ENCODE results near the gene TMEM183A.
"Not testable (repeated sequence)": the region's sequence is repeated elsewhere in the genome, so short reads cannot be mapped to it uniquely, and the experiment has no call there.

The TMEM183A gene

DNA sequence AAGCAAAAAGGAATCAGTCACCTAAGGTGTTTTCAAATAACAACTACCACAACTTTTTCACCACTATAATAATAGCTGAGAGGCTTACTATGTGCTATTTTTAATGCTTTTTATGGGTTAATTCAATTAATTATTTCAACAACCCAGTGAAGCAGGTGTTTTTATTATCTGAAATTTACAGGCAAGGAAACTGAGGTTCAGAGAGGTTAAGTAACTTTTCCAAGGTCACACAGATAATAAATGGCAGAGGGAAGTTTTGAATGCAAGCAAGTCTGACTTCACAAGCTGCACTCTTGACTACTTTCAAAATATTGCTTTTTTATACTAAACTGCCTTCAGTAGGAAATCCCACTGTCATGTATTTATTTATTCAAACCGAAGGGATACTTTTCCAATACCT is 4.2 kb upstream of the TMEM183A start:
- H3K4me3 ChIP-seq (ENCODE audit: low read depth, low read length) = no peak overlapping the region
- TF ChIP-seq, protein P1, sequence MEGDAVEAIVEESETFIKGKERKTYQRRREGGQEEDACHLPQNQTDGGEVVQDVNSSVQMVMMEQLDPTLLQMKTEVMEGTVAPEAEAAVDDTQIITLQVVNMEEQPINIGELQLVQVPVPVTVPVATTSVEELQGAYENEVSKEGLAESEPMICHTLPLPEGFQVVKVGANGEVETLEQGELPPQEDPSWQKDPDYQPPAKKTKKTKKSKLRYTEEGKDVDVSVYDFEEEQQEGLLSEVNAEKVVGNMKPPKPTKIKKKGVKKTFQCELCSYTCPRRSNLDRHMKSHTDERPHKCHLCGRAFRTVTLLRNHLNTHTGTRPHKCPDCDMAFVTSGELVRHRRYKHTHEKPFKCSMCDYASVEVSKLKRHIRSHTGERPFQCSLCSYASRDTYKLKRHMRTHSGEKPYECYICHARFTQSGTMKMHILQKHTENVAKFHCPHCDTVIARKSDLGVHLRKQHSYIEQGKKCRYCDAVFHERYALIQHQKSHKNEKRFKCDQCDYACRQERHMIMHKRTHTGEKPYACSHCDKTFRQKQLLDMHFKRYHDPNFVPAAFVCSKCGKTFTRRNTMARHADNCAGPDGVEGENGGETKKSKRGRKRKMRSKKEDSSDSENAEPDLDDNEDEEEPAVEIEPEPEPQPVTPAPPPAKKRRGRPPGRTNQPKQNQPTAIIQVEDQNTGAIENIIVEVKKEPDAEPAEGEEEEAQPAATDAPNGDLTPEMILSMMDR (IDR thresholded peaks at IDR 0.05; ENCODE audit: borderline replicate concordance, insufficient read depth, low read depth, low read length) = no peak

- H3K4me3 ChIP-seq (ENCODE audit: low read depth, low read length) = not testable (repeated sequence)
These were observed 1.6 kb upstream of the TMEM183A start for GRCh38 chr1:203005395-203006142.

DNA sequence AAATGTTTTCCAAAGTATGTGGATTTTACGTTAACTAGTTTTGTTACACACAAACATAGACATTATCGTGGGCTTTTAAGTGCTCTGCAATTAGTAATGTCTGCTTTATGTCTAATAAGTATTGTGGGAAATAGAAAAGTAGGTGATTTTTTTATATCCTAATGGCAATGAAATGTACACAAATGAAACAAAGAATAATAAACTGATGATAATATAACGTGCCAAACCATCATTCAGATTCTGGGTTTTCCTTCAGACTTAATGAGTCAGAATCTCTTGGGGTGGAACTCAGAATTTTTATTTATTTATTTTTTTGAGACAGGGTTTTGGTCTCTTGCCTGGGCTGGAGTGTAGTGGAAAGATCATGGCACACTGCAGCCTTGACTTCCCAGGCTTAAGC is 2.0 kb downstream of the TMEM183A start:
- TF ChIP-seq, protein P1 (IDR thresholded peaks at IDR 0.05; ENCODE audit: borderline replicate concordance, insufficient read depth, low read depth, low read length) = no peak
- H3K4me3 ChIP-seq (ENCODE audit: low read depth, low read length) = no peak overlapping the region

GRCh38 chr1:203011582-203011981 is 4.4 kb downstream of the TMEM183A start:
- TF ChIP-seq, protein P1 (IDR thresholded peaks at IDR 0.05; ENCODE audit: borderline replicate concordance, insufficient read depth, low read depth, low read length) = no peak
- no peak overlapping the region for H3K4me3 ChIP-seq (ENCODE audit: low read depth, low read length)

DNA sequence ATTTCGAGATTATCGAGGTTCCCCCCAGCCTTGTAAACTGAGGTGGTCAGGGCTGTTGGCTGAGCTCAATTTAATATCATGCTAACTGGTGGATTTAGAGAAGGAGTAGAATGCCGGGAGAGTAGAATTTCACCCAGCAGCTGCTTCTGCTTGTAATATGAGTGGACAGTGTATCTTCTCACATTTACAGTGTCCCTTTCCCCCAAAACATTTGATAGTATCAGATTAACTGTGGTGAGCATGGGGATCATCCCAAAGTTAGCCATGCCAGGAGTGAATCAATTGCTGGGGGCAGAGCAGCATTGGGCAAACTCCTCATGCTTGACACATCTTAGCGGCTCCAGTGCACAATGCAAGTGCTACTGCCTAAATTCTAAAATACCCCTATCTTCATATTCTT is 9.9 kb downstream of the TMEM183A start:
- TF ChIP-seq, protein P1 (IDR thresholded peaks at IDR 0.05; ENCODE audit: borderline replicate concordance, insufficient read depth, low read depth, low read length) = no peak
- no peak overlapping the region for H3K4me3 ChIP-seq (ENCODE audit: low read depth, low read length)

- TF ChIP-seq, protein P1 (IDR thresholded peaks at IDR 0.05; ENCODE audit: borderline replicate concordance, insufficient read depth, low read depth, low read length) = no peak
- H3K4me3 ChIP-seq (ENCODE audit: low read depth, low read length) = no peak overlapping the region
These were observed 10.5 kb downstream of the TMEM183A start for GRCh38 chr1:203017692-203018091.

DNA sequence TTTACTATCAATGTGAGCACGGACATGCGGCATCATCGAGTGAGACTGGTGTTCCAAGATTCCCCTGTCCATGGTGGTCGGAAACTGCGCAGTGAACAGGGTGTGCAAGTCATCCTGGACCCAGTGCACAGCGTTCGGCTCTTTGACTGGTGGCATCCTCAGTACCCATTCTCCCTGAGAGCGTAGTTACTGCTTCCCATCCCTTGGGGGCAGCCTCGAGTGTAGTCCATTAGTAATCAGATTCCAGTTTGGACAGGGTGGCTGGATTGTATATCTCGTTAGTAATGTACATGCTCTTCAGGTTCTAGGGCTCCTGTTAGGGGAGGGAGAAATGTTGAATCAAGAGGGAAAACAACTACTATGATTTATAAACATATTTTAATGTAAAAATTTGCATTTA is 15.7 kb downstream of the TMEM183A start:
- H3K4me3 ChIP-seq (ENCODE audit: low read depth, low read length) = not testable (repeated sequence)

DNA sequence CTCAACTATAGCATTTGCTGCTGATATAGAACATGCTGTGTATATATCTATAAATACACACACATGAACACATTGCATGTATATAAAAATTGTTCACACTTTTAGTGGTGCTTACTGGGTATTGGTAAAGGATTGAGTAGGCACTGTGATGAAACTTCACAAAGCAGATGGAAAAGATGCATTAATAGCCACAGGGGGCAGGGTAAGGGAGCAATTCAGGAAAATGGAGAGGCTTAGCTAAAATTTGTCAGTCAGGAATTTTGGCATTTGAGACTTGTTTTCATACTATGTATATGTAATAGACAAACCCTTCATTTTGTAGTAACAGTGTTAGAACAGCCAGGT is 18.5 kb downstream of the TMEM183A start:
- TF ChIP-seq, protein P1 (IDR thresholded peaks at IDR 0.05; ENCODE audit: borderline replicate concordance, insufficient read depth, low read depth, low read length) = no peak

More for the DNA sequence above, 18.5 kb downstream of the TMEM183A start:
- no peak overlapping the region for H3K4me3 ChIP-seq (ENCODE audit: low read depth, low read length)

Measured in GM12875 (cell line).